GM12878 (cell line): ENCODE results near the gene CHN2. TPM values are rescaled to one million over a fixed set of nuclear protein-coding genes. Genes with fewer than 3 reads are reported as not detected.

Experiments used
- ATAC-seq: fragments of 200-7000 bp; cut with Tn5 transposase; 3 replicates; pipeline ENCODE4 v1.9.1; 2020; ENCODE audit warnings: mild to moderate bottlenecking, moderate library complexity
- BruUV-seq: library from RNA; stranded (reverse); fragments of 400-500 nt; replicated peaks from 2 replicates; lab custom pipeline; 2021; lab: Mats Ljungman, UMichigan
- CTCF ChIA-PET: fragments of 300-600 bp; sonication (Branson Sonifier 250); formaldehyde crosslinking; extraction: SDS; loops from one replicate; lab custom pipeline; 2021; ENCODE audit warnings: inconsistent platforms; lab: Yijun Ruan, JAX
- POLR2A ChIA-PET: fragments of 350-600 bp; formaldehyde crosslinking; extraction: SDS; loops from one replicate; lab custom pipeline; 2021; ENCODE audit warnings: inconsistent platforms; lab: Charles Lee
- RAD21 ChIA-PET: fragments of 300-600 bp; sonication (Branson Sonifier 250); formaldehyde crosslinking; loops from one replicate; lab custom pipeline; 2023; ENCODE audit warnings: antibody characterized with exemption; ENCODE audit not compliant: unreplicated experiment; lab: Charles Lee
- SMC1A ChIA-PET: fragments of 300-600 bp; sonication (Branson Sonifier 250); formaldehyde crosslinking; loops from one replicate; lab custom pipeline; 2023; ENCODE audit not compliant: unreplicated experiment, uncharacterized antibody; lab: Charles Lee
- DNase-seq: peaks from one replicate; pipeline ENCODE4 v3.0.0-alpha.2; 2011; ENCODE audit warnings: low read depth, low spot score
- FAIRE-seq: peaks from 3 replicates; lab custom pipeline; 2011; peaks lifted over from hg19 to GRCh38; lab: Jason Lieb, UNC
- H2AFZ ChIP-seq: 2 replicates; pipeline ENCODE4 v1.6.0; 2011; ENCODE audit warnings: low read depth, low read length, control low read depth; ENCODE audit not compliant: control insufficient read depth
- H3K27ac ChIP-seq: 2 replicates; pipeline ENCODE4 v1.5.1; 2011; ENCODE audit warnings: control low read depth; ENCODE audit not compliant: control insufficient read depth, insufficient read depth
- H3K27me3 ChIP-seq, 2 experiments: replicated peaks in 1 of 2; 2 replicates each; pipeline versions ENCODE4 v1.6.0 to v1.6.1; 2011; ENCODE audit warnings: low read length in 1 of 2; ENCODE audit not compliant: control insufficient read depth in 2 of 2, insufficient read depth in 2 of 2
- H3K36me3 ChIP-seq, 2 experiments: 2 replicates each; pipeline ENCODE4 v1.5.1; 2011; ENCODE audit warnings: low read length in 1 of 2; ENCODE audit not compliant: control insufficient read depth in 2 of 2, insufficient read depth in 2 of 2
- H3K4me1 ChIP-seq: 2 replicates; pipeline ENCODE4 v1.6.1; 2011; ENCODE audit warnings: mild to moderate bottlenecking, low read length, moderate library complexity, mixed read lengths; ENCODE audit not compliant: control insufficient read depth, insufficient read depth
- H3K4me2 ChIP-seq: 2 replicates; pipeline ENCODE4 v1.6.0; 2011; ENCODE audit warnings: control low read depth; ENCODE audit not compliant: control insufficient read depth, insufficient read depth
- H3K4me3 ChIP-seq: fragments of 200-600 bp; sonication (generic); 2 replicates; pipeline ENCODE4 v1.5.1; 2016
- H3K79me2 ChIP-seq: 2 replicates; pipeline ENCODE4 v1.6.0; 2011; ENCODE audit warnings: low read length; ENCODE audit not compliant: control insufficient read depth, insufficient read depth
- H3K9ac ChIP-seq: 2 replicates; pipeline ENCODE4 v1.8.0; 2011; ENCODE audit warnings: low read length, control low read depth, mixed read lengths; ENCODE audit not compliant: control insufficient read depth, insufficient read depth
- H3K9me3 ChIP-seq: replicated peaks from 3 replicates; pipeline ENCODE4 v1.5.1; 2011; ENCODE audit warnings: mild to moderate bottlenecking, low read length; ENCODE audit not compliant: control insufficient read depth, insufficient read depth
- H4K20me1 ChIP-seq: 2 replicates; pipeline ENCODE4 v1.6.0; 2011; ENCODE audit not compliant: control insufficient read depth, insufficient read depth
- CBX3 ChIP-seq: fragments of 200-600 bp; sonication (generic); IDR thresholded peaks from 2 replicates; pipeline ENCODE4 v1.6.1; 2016; ENCODE audit warnings: low read depth, borderline replicate concordance
- EED ChIP-seq: sonication (generic); IDR thresholded peaks from 2 replicates; pipeline ENCODE4 v1.6.1; 2016; ENCODE audit warnings: antibody characterized with exemption, low read depth
- IRF4 ChIP-seq: IDR thresholded peaks from 2 replicates; pipeline ENCODE4 v1.6.1; 2011; ENCODE audit warnings: low read depth, low read length
- KDM1A ChIP-seq: fragments of 200-600 bp; sonication (generic); IDR thresholded peaks from 2 replicates; pipeline ENCODE4 v1.6.1; 2016; ENCODE audit warnings: borderline replicate concordance
- SPI1 ChIP-seq: IDR thresholded peaks from 2 replicates; pipeline ENCODE4 v1.6.1; 2011; ENCODE audit warnings: low read depth, mild to moderate bottlenecking, low read length, moderate library complexity, borderline replicate concordance; ENCODE audit not compliant: insufficient read depth
- SREBF1 ChIP-seq: IDR thresholded peaks from 2 replicates; pipeline ENCODE4 v1.6.1; 2012; ENCODE audit warnings: mild to moderate bottlenecking, low read length
- SRF ChIP-seq, 2 experiments: IDR thresholded peaks; 2 replicates each; pipeline ENCODE4 v1.6.1; 2011; ENCODE audit warnings: low read depth in 2 of 2, low read length in 2 of 2, mild to moderate bottlenecking in 1 of 2, moderate library complexity in 1 of 2
- TARDBP ChIP-seq: IDR thresholded peaks from 2 replicates; pipeline ENCODE4 v1.6.1; 2016; ENCODE audit warnings: borderline replicate concordance
- TBL1XR1 ChIP-seq: IDR thresholded peaks from 2 replicates; pipeline ENCODE4 v1.6.1; 2012; ENCODE audit warnings: low read depth, low read length, improper control_type of control experiment
- WGBS: methylation state at CpG from one replicate; pipeline ENCODE4 v1.1.6; 2016; ENCODE audit warnings: low lambda C conversion rate; ENCODE audit not compliant: insufficient replicate concordance, insufficient coverage; ENCODE audit errors: missing lambda C conversion rate; 5-methylcytosine and 5-hydroxymethylcytosine counted together
- in situ Hi-C: fragments of 300-500 bp; cut with MboI; formaldehyde crosslinking; loops from 9 replicates; pipeline ENCODE4 v1.14.3; 2018; ENCODE audit warnings: mixed read lengths
- intact Hi-C: fragments of 100-400 bp; cut with micrococcal nuclease; formaldehyde crosslinking; loops from one replicate; pipeline ENCODE4 v1.14.2; 2022; ENCODE audit not compliant: unreplicated experiment
- polyA plus RNA-seq, 11 experiments: library from polyadenylated mRNA; depleted of rRNA in 4 of 11; unstranded in 6 of 11; stranded (reverse) in 5 of 11; fragments of >200 nt; fragmentation: Nextera tagmentation in 4 of 11; fragmentation: Illumina TruSeq in 1 of 11; extraction: Ambion mirVana in 4 of 11; extraction: Trizol in 1 of 11; gene quantifications; 1 replicate in 1 of 11; 2 replicates in 10 of 11; pipeline versions ENCODE4 v1.2.1 to v1.2.3, GENCODE V29; 2011 to 2016; ENCODE audit warnings: inconsistent platforms in 2 of 11, missing spikeins in 2 of 11, low read depth in 1 of 11
- total RNA-seq, 4 experiments: library from RNA; depleted of rRNA in 3 of 4; stranded (reverse); fragments of >200 nt in 3 of 4; fragmentation: Illumina TruSeq in 1 of 4; extraction: Trizol in 1 of 4; gene quantifications; 2 replicates each; pipeline versions ENCODE4 v1.2.1 to v1.2.3, GENCODE V29; 2013 to 2021
- TF ChIP-seq, protein P1 (sequence below): fragments of 450-650 bp; IDR thresholded peaks from 2 replicates; pipeline ENCODE4 v1.6.1; 2016; ENCODE audit warnings: mild to moderate bottlenecking

The CHN2 gene
- total and polyA plus RNA-seq, 10 of the 15 experiments (the other 5 are each of a cell fraction or from before 2014, with no cell fraction given), result 0.11 to 3.8 (median 0.37) TPM; not detected in 2

GRCh38 chr7:29156907-29157452 lies 37.6 kb upstream of the CHN2 start:
- DNase-seq (no peak), FAIRE-seq (no peak), ATAC-seq (no peak)
- H3K4me3 ChIP-seq, result no peak overlapping the region
- in situ Hi-C loops, result no loop called here
- no peak for TF ChIP-seq KDM1A
- TF ChIP-seq IRF4, result no peak
- TF ChIP-seq SREBF1, result no peak
- TF ChIP-seq TBL1XR1, result no peak
- no peak for TF ChIP-seq EED
- TF ChIP-seq, protein P1, sequence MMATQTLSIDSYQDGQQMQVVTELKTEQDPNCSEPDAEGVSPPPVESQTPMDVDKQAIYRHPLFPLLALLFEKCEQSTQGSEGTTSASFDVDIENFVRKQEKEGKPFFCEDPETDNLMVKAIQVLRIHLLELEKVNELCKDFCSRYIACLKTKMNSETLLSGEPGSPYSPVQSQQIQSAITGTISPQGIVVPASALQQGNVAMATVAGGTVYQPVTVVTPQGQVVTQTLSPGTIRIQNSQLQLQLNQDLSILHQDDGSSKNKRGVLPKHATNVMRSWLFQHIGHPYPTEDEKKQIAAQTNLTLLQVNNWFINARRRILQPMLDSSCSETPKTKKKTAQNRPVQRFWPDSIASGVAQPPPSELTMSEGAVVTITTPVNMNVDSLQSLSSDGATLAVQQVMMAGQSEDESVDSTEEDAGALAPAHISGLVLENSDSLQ, result no peak
- TF ChIP-seq SRF (IDR thresholded peaks at IDR 0.05; ENCODE audit: low read depth in 2 of 2, low read length in 2 of 2), result no peak
- TF ChIP-seq SPI1, result no peak
- TF ChIP-seq CBX3, result no peak
- no peak for TF ChIP-seq TARDBP
- H3K9ac ChIP-seq, result no peak overlapping the region
- H3K27me3 ChIP-seq, result no peaks in the 10 kb centered on the region; a peak in 1 of 4 replicates
- no peak overlapping the region for H2AFZ ChIP-seq
- H3K9me3 ChIP-seq, result no peaks in the 10 kb centered on the region
- no peaks in the 10 kb centered on the region for H3K36me3 ChIP-seq
- POLR2A ChIA-PET, result no interaction called here
- no TSS peak for BruUV-seq
- no peak overlapping the region for H3K4me2 ChIP-seq
- 27% methylated on average over 5 of the region's 5 CpGs for WGBS
- H3K79me2 ChIP-seq, result no peaks in the 10 kb centered on the region
- intact Hi-C loops, result no loop called here
- RAD21 ChIA-PET, result no interaction called here
- CTCF ChIA-PET, result interaction anchor here (0.8 to 1.9 kb wide), 4 partner anchors 28 to 254 kb away, joined by 3 to 5 read pairs (median 4); no protein-coding TSS in a partner anchor
- H3K4me1 ChIP-seq, result no peaks in the 10 kb centered on the region
- SMC1A ChIA-PET, result no interaction called here
- no peak overlapping the region for H3K27ac ChIP-seq
- H4K20me1 ChIP-seq, result no peaks in the 10 kb centered on the region
